Measurements from ENCODE around the gene PAX5.
A peak's percentile ranks its signal among the peaks of the same experiment; 100 is the strongest.
"Not testable (repeated sequence)": the region's sequence is repeated elsewhere in the genome, so short reads cannot be mapped to it uniquely, and the experiment has no call there.

Gene PAX5

DNA sequence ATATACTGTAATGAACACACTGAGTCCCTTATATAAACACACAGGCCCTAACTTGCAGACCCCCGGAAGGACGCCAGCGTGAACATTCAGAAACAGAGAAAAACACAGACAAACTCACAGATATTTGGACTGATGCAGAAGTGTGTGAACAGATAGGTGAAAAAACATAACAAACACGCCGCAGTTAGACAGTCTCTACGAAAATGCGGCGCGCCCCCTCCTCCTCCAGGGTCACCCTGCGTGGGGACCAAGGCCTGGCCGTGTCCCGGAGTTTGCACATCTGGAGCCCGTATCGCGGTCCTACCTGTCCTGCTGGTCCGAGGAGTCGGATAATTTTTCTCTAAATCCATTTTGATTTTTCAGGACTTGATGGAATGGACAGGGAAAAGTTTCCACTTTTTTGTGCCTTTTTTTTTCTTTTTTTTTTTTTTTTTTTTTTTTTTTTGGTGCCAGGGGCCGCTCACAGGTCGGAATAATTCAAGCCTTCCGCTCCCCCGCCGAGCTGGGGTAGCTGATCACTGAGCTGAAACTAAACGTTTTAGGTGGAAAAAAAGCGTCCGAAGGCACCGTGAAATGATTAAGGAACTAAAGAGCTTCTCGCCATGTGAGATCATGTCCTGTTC is at the start of gene PAX5:
PAX5 (minus strand) TSS at position 587 of the 623 bp plus-strand sequence; CDS start at position 350, 237 bp downstream.
- DNase-seq (ENCODE audit: low spot score), result no peak

DNA sequence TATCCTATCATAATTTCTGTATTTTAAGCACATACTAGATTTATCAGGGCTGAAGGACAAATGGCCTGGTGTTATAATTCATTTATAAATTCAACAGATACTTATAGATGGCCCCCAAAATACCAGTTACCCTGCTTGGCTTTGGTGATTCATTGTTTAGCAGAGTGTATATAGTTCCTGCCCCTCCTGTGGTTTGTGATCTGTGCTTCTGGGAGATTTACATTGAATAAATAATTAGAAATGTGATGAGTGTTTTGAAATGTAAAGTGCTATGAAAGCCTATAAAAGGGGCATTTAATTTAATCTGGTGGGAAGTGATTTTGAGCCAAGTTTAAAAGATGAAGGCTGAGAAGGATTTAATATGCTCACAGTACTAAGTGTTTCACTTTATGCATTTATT is 49.6 kb upstream of the PAX5 start:
- DNase-seq (ENCODE audit: low spot score), result no peak

DNA sequence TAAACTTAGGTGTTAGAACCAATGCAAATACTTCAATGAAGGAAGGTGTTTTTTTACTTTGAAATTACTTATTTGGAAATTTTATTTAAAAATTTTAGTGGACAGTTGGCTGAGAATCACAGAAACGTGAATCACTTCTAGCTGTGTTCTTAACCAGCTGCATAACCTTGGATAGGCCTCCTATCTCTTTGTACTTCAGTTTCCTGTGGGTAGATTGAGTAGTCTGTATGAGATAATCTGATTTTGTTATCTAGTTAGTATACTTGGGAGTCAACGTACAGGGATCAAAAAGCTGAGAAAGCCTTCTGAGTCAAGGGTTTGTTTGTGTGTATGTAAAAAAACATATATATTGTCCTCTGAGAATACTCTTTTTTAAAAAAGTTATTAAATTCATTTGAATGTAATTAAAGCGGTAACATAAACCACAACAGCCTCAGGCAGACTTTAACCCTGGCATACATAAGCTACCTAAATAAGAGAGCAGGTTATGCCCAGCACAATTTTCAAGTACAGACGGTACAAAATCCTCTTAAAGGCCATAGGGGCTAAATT is 48.2 kb upstream of the PAX5 start:
- DNase-seq (ENCODE audit: low spot score), result no peak

DNA sequence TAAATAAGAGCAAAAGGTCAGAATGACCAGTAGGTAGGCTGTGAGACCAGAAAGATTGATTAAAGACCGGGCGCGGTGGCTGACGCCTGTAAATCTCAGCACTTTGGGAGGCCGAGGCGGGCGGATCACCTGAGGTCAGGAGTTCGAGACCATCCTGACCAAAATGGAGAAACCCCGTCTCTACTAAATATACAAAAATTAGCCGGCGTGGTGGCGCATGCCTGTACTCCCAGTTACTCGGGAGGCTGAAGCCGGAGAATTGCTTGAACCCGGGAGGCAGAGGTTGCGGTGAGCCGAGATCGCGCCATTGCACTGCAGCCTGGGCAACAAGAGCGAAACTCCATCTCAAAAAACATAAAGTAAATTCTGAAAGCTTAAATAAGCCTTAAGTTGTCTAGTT is 47.4 kb upstream of the PAX5 start:
- not testable (repeated sequence) for DNase-seq (ENCODE audit: low spot score)

DNA sequence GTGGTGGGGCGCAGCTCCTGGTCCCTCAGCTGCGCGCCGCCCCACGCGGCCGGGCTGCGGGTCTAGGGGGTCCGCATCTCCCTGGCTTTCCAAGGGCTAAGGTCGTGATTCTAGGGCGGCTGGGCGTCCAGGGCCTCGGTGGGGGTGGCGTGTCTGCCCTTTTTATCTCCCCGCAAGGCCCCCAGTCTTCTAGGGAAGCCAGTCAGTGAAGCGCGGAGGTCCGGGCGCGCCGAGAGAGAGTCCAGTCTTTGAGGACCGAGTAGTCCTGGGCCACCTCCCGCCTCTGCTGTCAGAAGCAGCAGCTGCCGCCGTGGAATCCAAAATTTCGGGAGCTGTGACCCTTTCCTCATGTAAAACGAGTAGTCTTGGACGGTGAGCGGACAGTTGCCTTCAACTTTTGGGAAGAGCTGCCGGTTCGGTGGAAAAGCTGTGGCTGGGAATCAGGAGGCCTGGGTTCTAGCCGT is 46.1 kb upstream of the PAX5 start:
- DNase-seq (ENCODE audit: low spot score), result not testable (repeated sequence)

DNA sequence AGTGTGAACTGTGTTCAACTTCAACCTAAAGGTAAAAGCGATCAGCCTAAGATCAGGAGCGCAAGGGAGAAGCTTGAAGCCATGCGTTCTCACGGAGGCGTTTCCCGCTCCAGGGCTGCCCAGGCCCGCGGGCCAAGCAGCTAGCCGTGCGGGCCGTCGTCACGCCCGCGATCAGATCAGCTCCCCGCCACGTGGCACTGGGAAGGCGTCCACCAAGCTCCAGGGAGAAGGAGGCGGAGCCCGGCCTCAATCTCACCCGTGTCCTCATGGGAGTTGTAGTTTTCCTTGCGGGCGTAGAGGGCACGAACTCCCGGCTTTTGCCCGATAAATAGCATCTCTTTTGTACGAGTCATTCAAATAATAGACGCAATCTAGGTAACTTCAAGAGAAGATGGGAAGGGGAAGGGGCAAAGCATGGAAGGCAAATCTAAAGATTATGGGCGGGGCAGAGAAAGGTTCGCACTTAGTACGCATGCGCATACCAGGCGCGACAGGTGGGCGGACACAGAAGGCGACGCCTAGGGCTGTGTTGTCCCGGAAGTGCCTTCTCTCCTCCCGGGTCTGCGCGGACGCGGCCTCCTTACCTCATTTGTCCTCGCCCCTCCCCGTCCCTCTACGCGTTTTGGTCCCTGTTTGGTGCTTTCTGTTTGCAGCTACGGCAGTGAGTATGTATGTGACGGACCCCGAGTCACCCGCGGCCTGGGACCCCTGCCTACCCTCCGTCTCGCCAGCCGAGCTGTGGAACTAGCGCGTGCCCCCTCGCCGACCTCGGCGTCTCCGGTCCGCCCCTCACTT is 45.5 kb upstream of the PAX5 start:
- peak; percentile 95 for DNase-seq (ENCODE audit: low spot score)

DNA sequence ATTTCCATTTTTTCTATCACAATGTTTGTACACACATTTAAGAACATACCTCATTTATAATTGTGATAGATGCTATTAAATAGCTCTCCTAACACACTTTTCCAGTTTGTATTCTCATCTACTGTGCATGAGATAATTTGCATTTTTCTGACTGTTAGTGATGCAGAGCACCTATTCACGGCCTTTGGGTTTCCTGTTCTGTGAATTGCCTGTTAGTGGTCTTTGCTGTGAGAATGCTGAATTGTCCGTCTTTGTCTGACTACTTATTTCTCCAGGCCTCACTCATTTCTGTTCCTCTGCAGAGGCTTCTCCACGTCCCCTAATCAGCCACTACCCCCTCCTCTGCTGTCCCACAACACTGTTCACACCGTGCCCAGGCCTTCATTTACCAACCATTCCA is 40.7 kb upstream of the PAX5 start:
- DNase-seq (ENCODE audit: low spot score), result not testable (repeated sequence)

DNA sequence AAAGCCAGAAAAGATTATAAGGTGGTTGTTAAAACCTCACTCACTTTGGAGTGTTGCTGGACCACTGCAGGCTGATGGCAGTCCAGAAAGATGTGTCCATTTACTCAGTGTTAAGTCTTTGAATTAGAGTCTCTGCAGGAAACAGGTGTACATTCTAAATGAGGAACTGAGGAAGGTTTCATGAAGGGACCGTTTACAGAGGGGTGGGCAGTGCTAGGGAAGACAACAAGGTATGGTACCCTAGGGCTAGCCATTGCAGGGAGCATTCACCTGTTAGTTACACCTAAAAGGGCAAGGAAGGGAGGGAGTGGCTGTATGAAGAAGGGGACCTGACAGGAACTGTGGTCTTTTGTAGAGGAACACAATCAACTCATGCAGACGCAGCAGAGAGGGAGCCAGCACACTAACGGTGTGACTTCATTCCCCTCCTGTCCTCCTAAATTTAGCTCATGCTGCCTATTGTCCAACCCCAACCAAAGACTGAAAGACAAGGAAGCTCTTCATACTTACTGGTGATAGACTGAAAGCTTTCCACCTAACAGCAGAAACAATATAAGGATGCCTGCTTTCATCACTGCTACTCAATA is 32.2 kb upstream of the PAX5 start:
- DNase-seq (ENCODE audit: low spot score), result no peak

DNA sequence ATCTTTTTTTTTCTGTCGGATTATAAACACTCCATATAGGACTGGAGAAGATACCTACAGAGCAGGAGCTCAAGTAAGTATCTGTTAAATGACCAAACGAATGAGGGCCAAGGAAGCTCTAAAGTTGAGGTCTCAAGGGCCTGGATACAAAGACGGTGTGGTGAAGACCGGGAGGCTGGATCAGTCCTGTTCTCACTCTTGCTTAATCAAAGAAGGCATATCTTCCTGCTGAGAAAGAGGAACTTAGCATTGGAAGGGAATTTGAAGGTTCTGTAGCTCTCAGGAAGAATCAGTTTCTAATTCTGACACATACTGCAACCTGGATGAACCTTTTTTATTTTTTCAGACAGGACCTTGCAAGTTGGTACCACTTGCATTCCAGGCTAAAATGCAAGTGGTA is 28.3 kb upstream of the PAX5 start:
- DNase-seq (ENCODE audit: low spot score), result no peak

DNA sequence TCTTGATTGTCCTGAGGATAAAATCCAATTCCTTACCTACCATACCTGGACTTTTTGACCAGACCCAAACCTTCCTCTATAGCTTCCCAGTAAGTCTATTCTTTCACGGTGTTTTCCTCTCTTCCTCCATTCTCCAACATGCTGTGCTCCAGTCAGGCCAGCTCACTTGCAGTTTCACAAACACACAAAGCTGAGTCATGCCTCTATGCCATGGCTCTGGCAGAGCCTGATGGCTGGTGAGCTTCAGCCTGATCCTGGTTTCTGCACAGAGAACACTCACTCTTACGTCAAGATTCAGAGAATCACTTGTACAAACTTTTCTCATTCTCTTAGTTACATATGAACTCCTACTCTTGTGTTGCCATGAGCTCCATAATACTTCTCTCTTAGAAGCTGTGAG is 27.7 kb upstream of the PAX5 start:
- no peak for DNase-seq (ENCODE audit: low spot score)

DNA sequence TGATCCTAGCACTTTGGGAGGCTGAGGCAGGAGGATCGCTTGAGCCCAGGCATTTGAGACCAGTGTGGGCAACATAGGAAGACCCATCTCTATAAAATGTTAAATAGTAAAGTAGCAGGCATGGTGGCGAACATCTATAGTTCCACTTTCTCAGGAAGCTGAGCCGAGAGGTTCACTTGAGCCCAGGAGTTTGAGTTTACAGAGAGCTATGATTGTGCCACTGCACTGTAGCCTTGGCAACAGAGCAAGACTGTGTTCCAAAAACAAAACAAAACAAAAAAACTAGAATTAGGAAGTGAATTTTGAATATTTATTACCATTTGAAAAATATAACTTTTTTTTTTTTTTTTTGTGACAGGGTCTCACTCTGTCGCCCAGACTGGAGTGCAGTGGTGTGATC is 26.8 kb upstream of the PAX5 start:
- no peak for DNase-seq (ENCODE audit: low spot score)

DNA sequence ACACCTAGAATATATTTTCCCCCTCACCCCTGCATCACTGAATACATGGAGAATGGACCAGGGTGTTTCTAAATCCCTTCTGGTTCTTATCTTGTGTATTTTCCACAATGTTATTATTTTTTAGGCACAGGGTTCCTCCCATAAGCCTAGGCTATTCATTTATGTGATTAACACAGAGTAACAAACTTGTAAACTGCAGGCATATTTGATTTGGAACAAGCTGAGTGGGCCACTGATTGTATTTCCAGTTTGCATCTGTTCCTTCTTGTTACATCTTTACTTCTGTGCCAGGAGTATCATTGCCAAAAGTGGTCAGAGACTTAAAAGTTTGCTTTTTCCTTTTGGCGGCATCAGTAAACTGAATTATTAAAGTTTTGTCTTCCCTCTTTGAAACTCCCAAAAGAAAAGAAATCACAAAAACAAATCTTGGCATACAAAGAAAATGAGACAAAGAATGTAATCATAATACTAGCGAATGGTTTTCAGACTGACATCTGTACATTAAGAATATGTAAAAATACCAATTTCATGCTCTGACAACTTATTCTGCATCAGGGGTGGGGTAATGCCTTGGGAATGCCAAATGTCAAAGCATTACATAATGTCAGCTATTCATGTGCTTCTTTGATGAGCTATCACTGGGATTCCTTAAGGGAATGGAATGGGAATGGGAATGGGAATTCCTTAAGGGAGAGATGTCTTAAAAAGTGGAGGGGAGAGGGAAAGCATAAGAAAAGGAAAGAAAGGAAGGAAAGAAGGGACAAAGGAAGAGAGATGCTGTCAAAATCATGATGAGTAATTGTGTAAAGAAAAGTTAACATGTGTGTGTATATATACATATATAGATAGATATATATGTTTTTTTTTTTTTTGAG is 22.2 kb upstream of the PAX5 start:
- DNase-seq (ENCODE audit: low spot score), result no peak

DNA sequence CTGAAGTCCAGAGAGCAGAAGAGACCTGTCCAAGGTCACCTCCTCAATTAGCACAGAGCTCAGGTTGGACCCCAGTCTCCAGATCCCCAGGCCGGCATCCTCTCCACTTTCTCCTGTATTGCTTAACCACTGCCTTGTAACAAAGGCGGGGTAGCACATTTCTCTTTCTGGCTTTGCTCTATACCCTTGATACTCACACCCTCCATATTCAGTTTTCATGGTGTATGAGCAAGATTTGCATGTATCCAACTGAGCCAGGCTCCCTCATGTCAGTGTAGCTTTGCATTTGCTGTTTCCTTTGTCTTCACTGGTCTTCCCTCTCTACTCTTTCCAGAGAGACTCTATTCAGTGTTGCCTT is 20.3 kb upstream of the PAX5 start:
- DNase-seq (ENCODE audit: low spot score), result not testable (repeated sequence)

DNA sequence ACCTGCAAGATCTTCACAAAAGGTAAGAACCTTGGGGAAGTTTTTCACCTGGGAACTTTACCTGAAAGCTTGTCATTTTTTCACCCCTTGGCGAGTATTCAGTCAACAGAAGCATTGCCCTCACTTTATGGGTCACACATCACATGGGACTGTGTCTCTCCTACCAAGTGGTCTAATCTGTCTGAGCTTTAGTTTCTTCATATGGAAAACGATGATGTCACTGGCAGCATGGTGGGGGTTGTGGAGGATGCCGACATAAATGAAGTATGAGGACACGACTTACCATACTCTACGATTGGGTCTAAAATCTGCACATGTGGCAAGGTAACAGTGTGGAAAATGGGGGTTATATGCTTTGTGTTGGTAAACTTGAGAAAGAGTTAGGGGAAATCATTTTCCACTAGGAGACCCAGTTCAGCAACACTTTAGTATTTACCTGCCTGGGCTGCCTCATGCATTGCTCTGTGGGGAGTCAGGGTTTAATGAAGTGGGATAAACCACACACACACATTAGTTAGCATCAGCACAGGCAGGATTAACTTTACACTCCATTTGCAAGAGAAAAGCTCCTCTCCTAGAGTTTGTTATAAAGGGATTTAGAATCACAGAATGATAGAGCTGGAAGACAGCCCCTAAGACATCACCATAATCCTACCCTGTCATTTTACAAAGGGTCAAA is 19.8 kb upstream of the PAX5 start:
- DNase-seq (ENCODE audit: low spot score), result no peak

DNA sequence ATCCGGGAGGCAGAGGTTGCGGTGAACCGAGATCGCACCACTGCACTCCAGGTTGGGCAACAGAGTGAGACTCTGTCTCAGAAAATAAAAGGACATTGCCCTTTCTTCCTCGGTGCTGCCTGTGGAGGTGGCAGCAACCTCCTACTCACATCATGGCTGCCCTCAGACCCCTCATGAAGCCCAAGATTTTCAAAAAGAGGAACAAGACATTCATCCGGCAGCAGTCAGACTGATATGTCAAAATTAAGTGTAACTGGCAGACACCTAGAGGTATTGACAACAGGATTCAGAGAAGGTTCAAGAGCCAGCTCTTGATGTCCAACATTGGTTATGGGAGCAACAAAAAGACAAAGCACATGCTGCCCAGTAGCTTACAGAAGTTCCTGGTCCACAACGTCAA is 12.6 kb upstream of the PAX5 start:
- no peak for DNase-seq (ENCODE audit: low spot score)

DNA sequence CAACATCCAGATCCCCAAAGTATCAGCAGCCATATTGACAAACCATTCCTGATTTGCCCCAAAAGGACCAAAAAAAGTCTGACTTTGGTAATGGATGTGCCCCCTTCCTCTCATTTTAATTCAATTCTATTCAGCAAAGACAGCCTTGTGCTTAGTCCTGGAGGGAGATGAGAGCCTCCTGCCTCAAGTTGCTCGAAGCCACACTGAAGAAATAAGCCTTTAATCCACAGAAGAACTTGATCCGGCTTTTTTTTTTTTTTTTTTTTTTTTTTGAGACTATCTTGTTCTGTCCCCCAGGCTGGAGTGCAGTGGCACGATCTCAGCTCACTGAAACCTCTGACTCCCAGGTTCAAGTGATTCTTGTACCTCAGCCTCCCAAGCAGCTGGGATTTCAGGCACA is 8.4 kb upstream of the PAX5 start:
- DNase-seq (ENCODE audit: low spot score), result no peak

DNA sequence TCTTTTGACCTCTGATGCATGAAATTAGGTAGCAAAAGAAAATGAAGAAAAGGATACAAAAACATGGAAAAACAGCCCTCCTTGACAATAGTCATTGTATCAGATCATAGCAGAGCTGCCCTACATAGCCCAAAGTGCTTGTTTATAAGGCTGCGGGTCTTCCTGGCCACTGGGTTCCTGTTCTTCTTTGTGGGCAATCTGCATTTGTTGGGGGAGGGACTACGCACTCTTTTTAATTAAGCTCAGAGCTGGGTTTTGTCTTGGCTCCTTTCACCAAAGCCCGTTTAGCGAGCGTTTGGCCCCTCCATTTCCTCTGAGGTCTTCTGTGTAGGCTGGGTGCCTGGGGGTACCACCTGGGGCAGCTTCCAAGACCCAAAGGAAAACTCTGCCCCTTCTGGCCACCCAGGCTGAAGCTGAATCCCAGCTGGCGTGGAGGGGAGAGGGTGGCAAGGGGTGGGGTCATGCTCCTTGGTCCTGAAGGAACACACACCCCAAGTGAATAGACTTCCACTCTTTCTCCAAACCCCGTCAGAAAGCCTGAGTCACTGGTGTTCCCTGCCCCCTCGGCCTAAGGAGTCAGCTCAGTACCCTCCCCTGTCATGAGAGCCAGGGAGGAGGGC is 6.5 kb upstream of the PAX5 start:
- no peak for DNase-seq (ENCODE audit: low spot score)

DNA sequence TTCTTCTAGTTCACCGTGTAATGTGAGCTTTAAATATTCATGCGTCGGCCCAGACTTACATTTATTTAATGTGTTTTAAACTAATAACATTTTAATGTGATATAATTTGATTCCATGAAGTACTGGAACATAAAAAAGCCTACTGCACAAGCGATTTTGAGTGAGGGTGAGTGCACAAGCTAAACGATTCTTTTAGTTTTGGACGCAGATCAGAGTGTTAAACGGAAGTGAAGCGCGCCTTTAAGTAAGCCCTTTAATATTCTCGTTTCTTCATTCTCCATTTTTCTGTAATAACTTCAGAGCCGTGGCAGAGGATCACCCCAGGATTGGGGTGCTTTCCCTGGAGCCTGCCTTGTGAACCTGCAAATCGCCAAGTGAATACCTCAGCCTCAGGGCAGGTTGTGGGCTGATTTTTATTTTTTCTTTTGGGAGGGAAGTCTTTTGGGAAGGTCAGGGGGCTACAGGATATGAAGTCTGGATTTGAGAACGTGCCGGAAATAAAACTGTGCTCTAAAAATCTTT is 4.9 kb upstream of the PAX5 start:
- no peak for DNase-seq (ENCODE audit: low spot score)

DNA sequence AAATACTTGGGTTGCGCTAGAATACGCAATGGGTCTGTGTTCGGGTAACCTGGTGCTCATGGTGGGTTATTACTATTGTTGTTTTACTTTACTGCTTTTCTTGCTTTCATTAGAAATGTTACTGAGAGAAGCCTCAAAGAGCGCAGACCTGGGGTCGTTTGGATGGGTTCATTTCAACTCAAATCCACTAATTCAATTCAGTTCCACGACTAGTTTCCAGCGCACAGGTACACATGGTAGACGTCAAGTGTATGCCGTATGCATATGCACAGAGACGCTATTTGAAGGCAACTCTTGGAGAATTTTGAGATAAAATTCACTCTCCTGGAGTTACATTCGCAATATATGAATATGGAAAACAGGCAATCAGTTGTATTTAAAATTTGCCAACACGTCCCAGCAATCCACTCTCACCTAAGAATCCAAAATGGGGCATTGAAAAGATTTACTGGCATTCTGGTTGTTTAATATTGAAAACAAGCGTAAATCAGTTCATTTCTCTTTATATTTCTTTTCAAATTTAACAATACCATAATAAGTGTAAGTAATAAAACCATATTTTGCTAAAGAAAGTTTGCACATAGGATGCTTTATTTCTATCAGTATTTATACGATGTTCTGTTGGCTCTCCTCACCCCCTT is 4.4 kb upstream of the PAX5 start:
- DNase-seq (ENCODE audit: low spot score), result no peak

All from hematopoietic multipotent progenitor cell treated with erythropoietin and hydrocortisone succinate and interleukin-3 and kit ligand, for 15 days (in vitro differentiated cells).